ENCODE results near the gene DUT.

GRCh38 chr15:48331796-48332641 lies 790 bp downstream of the DUT start:
- no peak for TF ChIP-seq CTCF (conservative IDR thresholded peaks at IDR 0.05; ENCODE audit: low read length)
- TF ChIP-seq EZH2phosphoT487 (IDR thresholded peaks at IDR 0.05; ENCODE audit: borderline replicate concordance): no peak

Data from Loucy (cell line).